Activated T-cell treated with anti-CD3 and anti-CD28 coated beads, Interleukin-2, amount 50 U/mL, for 24 hours (primary cell): ENCODE measurements around the gene DNTT.

Experiments used
- DNase-seq: peaks from one replicate; pipeline ENCODE4 v3.0.0-alpha.2; 2020
- H3K27ac Mint-ChIP-seq: 2 replicates; pipeline ENCODE4 v1.8.0; 2020; ENCODE audit warnings: mild to moderate bottlenecking, mixed read lengths
- H3K27me3 Mint-ChIP-seq: 2 replicates; pipeline ENCODE4 v1.8.0; 2020; ENCODE audit warnings: mixed read lengths
- H3K36me3 Mint-ChIP-seq: 2 replicates; pipeline ENCODE4 v1.8.0; 2020; ENCODE audit warnings: low read depth, mixed read lengths
- H3K4me1 Mint-ChIP-seq: 2 replicates; pipeline ENCODE4 v1.8.0; 2020; ENCODE audit warnings: low read depth, mixed read lengths
- H3K4me3 Mint-ChIP-seq: 2 replicates; pipeline ENCODE4 v1.8.0; 2020; ENCODE audit warnings: mild to moderate bottlenecking, moderate library complexity, mixed read lengths
- H3K9me3 Mint-ChIP-seq: 2 replicates; pipeline ENCODE4 v1.8.0; 2020; ENCODE audit warnings: mixed read lengths

DNTT gene

GRCh38 chr10:96309628-96310320 lies 5.5 kb downstream of the DNTT start:
- Mint-ChIP-seq H3K4me1 (peaks cover 10% of the 10 kb centered on the region), H3K27ac (no peak overlapping the region), H3K4me3 (no peak overlapping the region), H3K27me3 (peaks cover 25% of the 10 kb centered on the region), H3K36me3 (no peaks in the 10 kb centered on the region), H3K9me3 (no peaks in the 10 kb centered on the region)
- no peak for DNase-seq

DNA sequence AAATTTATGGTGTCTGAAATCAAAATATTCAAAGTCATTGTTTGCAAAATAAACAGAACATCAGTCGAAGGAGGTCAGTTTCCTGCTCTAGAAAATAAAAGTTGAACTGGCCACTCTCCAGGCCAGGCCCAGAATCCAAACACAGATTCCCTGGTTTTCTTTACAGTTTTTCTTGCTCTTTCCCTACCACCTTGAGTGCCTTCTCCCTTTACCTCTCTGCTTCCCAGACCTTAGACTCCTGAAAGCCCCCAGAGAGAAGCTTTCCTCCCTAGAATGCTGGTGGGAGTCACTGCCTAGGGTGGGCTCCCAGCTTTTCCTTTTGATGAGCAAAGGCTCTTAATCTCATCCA lies 6.1 kb downstream of the DNTT start:
- peaks cover 8% of the 10 kb centered on the region for H3K4me1 Mint-ChIP-seq
- H3K36me3 Mint-ChIP-seq: no peaks in the 10 kb centered on the region
- no peak overlapping the region for H3K4me3 Mint-ChIP-seq
- DNase-seq: no peak
- H3K27me3 Mint-ChIP-seq: peaks cover 22% of the 10 kb centered on the region
- H3K27ac Mint-ChIP-seq: no peak overlapping the region
- no peaks in the 10 kb centered on the region for H3K9me3 Mint-ChIP-seq

DNA sequence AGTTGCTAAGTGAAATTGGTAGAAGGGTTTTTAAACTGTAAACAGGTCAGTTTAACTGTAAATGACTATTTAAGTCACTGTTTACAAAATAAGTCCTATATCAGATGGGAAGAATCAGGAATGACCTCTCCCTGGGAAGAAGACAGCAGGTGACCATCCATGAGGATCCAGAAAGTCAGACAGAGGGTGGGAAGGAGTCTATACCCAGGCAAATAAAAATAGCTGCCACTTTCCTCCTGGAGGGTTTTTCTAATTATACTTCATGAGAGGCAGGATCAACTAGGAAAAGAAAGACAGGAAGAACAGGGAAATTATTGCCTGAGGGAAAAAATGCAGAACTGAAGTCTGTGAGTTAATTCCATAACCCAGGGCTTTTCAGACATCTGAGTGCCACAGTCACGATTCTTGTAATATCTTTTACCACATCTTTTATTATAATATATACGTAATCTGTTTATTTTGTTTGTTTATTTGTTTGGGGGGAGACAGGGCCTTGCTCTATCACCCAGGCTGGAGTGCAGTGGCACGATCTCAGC lies 7.0 kb downstream of the DNTT start:
- Mint-ChIP-seq H3K27ac (no peak overlapping the region), H3K4me1 (peaks cover 7% of the 10 kb centered on the region), H3K9me3 (no peaks in the 10 kb centered on the region), H3K4me3 (no peak overlapping the region), H3K27me3 (peaks cover 20% of the 10 kb centered on the region), H3K36me3 (no peaks in the 10 kb centered on the region)
- no peak for DNase-seq

DNA sequence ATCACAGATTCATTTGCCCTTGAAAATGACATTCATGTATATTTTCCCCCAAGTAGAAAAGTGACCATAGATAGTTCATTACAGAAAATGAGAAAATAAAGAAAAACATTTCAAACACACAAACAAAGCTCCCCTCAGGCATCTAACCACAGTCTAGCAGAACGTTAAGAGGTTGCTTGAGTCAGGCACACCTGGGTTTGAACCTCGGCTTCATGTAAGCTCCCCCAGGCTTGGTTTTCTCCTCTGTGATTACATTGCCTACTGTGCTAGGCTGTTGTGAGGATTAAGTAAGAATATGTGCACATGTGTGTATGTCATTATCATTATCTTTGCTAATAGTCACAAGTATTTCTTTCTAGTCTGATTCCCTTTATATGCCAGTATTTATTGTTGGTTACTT lies 9.1 kb downstream of the DNTT start:
- no peak overlapping the region for H3K27ac Mint-ChIP-seq
- H3K4me1 Mint-ChIP-seq: no peaks in the 10 kb centered on the region
- H3K4me3 Mint-ChIP-seq: no peak overlapping the region
- no peaks in the 10 kb centered on the region for H3K9me3 Mint-ChIP-seq
- H3K27me3 Mint-ChIP-seq: peaks cover 17% of the 10 kb centered on the region
- H3K36me3 Mint-ChIP-seq: no peaks in the 10 kb centered on the region
- DNase-seq: no peak

GRCh38 chr10:96317067-96317833 lies 13.0 kb downstream of the DNTT start:
- no peaks in the 10 kb centered on the region for H3K9me3 Mint-ChIP-seq
- H3K27me3 Mint-ChIP-seq: peaks cover 24% of the 10 kb centered on the region
- no peak for DNase-seq
- H3K4me1 Mint-ChIP-seq: no peaks in the 10 kb centered on the region
- H3K4me3 Mint-ChIP-seq: no peak overlapping the region
- H3K27ac Mint-ChIP-seq: no peak overlapping the region
- no peaks in the 10 kb centered on the region for H3K36me3 Mint-ChIP-seq

- Mint-ChIP-seq H3K9me3 (no peaks in the 10 kb centered on the region), H3K27me3 (peaks cover 32% of the 10 kb centered on the region)
- DNase-seq: no peak
Measured at GRCh38 chr10:96319754-96320474, 15.7 kb downstream of the DNTT start.

DNA sequence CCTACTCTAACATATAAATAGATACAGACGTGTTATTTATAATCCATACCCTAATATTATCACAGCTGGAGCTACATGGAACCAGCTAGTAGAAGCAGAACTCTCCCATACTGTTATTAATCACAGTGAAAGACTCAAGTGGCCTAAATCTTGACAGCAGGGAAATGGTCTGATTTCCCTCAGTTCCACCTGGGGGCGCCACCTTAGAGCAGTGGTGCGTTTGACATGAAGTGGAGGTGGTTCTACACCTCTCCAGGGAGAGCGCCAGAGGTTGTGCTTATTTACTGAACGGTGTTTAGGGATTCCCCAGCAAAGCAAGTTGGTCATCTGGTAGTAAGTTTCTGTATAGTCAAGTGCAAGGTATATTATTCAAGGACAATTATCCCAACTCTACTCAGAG lies 17.6 kb downstream of the DNTT start:
- H3K4me3 Mint-ChIP-seq: no peak overlapping the region
- H3K4me1 Mint-ChIP-seq: peaks cover 5% of the 10 kb centered on the region
- H3K36me3 Mint-ChIP-seq: no peaks in the 10 kb centered on the region
- no peaks in the 10 kb centered on the region for H3K9me3 Mint-ChIP-seq
- DNase-seq: no peak
- peaks cover 28% of the 10 kb centered on the region for H3K27me3 Mint-ChIP-seq
- no peak overlapping the region for H3K27ac Mint-ChIP-seq

More at GRCh38 chr10:96319754-96320474, 15.7 kb downstream of the DNTT start:
- Mint-ChIP-seq H3K4me3 (no peak overlapping the region), H3K4me1 (no peaks in the 10 kb centered on the region), H3K36me3 (no peaks in the 10 kb centered on the region), H3K27ac (no peak overlapping the region)

- Mint-ChIP-seq H3K4me1 (peaks cover 5% of the 10 kb centered on the region), H3K27me3 (peaks cover 30% of the 10 kb centered on the region), H3K4me3 (no peak overlapping the region), H3K36me3 (no peaks in the 10 kb centered on the region), H3K9me3 (no peaks in the 10 kb centered on the region), H3K27ac (no peak overlapping the region)
- DNase-seq: no peak
Measured at GRCh38 chr10:96322275-96322674, 18.0 kb downstream of the DNTT start.

DNA sequence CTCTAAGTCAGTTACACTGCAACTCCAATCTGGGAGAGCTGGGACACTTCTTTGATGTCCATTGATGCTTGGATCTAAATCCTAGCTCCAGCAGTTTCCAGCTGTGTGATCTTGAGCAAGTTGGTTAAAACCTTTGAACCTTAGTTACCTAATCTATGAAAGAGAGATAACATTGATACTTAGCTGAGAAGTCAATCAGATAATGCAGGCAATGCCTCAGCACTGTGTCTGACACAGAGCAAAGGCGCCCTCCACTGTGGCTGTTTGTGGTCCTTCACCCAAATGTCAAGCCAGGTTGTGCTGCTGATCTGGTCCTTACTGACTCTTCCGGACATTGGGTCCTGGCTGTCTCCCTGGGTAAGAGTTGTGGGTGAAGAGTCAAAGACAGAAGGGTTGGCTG lies 20.2 kb downstream of the DNTT start:
- no peak overlapping the region for H3K4me3 Mint-ChIP-seq
- no peaks in the 10 kb centered on the region for H3K9me3 Mint-ChIP-seq
- H3K4me1 Mint-ChIP-seq: peaks cover 5% of the 10 kb centered on the region
- peaks cover 34% of the 10 kb centered on the region for H3K27me3 Mint-ChIP-seq
- no peaks in the 10 kb centered on the region for H3K36me3 Mint-ChIP-seq
- H3K27ac Mint-ChIP-seq: no peak overlapping the region
- DNase-seq: no peak

- Mint-ChIP-seq H3K4me1 (peaks cover 5% of the 10 kb centered on the region), H3K4me3 (no peak overlapping the region), H3K27me3 (peaks cover 26% of the 10 kb centered on the region), H3K27ac (no peak overlapping the region), H3K36me3 (no peaks in the 10 kb centered on the region), H3K9me3 (no peaks in the 10 kb centered on the region)
- DNase-seq: no peak
Measured at GRCh38 chr10:96325719-96326373, 21.6 kb downstream of the DNTT start.

- H3K9me3 Mint-ChIP-seq: no peaks in the 10 kb centered on the region
- no peak overlapping the region for H3K4me3 Mint-ChIP-seq
- H3K27ac Mint-ChIP-seq: no peak overlapping the region
- H3K27me3 Mint-ChIP-seq: peaks cover 29% of the 10 kb centered on the region
- no peak for DNase-seq
- no peaks in the 10 kb centered on the region for H3K36me3 Mint-ChIP-seq
- peaks cover 9% of the 10 kb centered on the region for H3K4me1 Mint-ChIP-seq
Measured at GRCh38 chr10:96327462-96327861, 23.2 kb downstream of the DNTT start.

DNA sequence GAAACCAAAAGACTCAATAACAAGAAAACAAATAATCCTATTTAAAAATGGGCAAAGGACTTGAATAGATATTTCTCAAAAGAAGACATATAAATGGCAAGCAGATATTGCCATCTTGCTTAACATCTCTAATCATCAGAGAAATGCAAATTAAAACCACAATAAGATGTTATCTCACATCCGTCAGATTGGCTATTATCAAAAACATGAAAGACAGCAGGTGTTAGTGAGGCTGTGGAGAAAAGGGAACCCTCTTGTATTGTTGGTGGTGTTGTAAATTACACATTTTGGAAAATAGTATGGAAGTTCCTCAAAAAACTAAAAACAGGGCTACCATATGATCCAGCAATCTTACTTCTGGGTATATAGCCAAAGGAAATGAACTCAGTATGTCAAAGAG lies 28.9 kb downstream of the DNTT start:
- no peak overlapping the region for H3K27ac Mint-ChIP-seq
- no peaks in the 10 kb centered on the region for H3K9me3 Mint-ChIP-seq
- no peak for DNase-seq
- H3K4me3 Mint-ChIP-seq: no peak overlapping the region
- peaks cover 21% of the 10 kb centered on the region for H3K4me1 Mint-ChIP-seq
- peaks cover 28% of the 10 kb centered on the region for H3K27me3 Mint-ChIP-seq
- H3K36me3 Mint-ChIP-seq: no peaks in the 10 kb centered on the region

GRCh38 chr10:96334616-96335526 lies 30.6 kb downstream of the DNTT start:
- peaks cover 28% of the 10 kb centered on the region for H3K27me3 Mint-ChIP-seq
- no peaks in the 10 kb centered on the region for H3K9me3 Mint-ChIP-seq
- no peak overlapping the region for H3K27ac Mint-ChIP-seq
- H3K4me3 Mint-ChIP-seq: no peak overlapping the region
- no peaks in the 10 kb centered on the region for H3K36me3 Mint-ChIP-seq
- H3K4me1 Mint-ChIP-seq: peaks cover 21% of the 10 kb centered on the region
- DNase-seq: no peak
